Right lobe of liver (tissue), 6 donors: ENCODE data around the gene GDPD5. TPM values are rescaled to one million over a fixed set of nuclear protein-coding genes. Genes with fewer than 3 reads are reported as not detected.

Source experiments
- ATAC-seq, 4 donors: fragments of 200-7000 bp; cut with Tn5 transposase; one replicate each; pipeline ENCODE4 v1.9.1; 2020; ENCODE audit warnings: mild to moderate bottlenecking in 4 of 4, moderate library complexity in 4 of 4
- DNase-seq, 3 donors: peaks; one replicate each; pipeline ENCODE4 v3.0.0-alpha.2; 2020
- H3K27ac ChIP-seq, 3 donors: fragments of 200-600 bp; one replicate each; pipeline ENCODE4 v1.8.0; 2022
- H3K27me3 ChIP-seq, 2 donors: fragments of 200-600 bp; one replicate each; pipeline ENCODE4 v1.8.0; 2022
- H3K36me3 ChIP-seq, 4 donors: fragments of 200-600 bp; sonication (generic) in 1 of 4; one replicate each; pipeline versions ENCODE4 v1.5.1 to v1.8.0; 2017 to 2022; ENCODE audit warnings: control low read depth in 1 of 4
- H3K4me1 ChIP-seq, 4 donors: fragments of 200-600 bp; sonication (generic) in 1 of 4; one replicate each; pipeline versions ENCODE4 v1.5.1 to v1.8.0; 2017 to 2022; ENCODE audit warnings: control low read depth in 1 of 4
- H3K4me3 ChIP-seq, 3 donors: fragments of 200-600 bp; one replicate each; pipeline ENCODE4 v1.8.0; 2022
- H3K9me3 ChIP-seq, 4 donors: fragments of 200-600 bp; sonication (generic) in 1 of 4; one replicate each; pipeline versions ENCODE4 v1.5.1 to v1.8.0; 2017 to 2022; ENCODE audit warnings: control low read depth in 1 of 4
- POLR2A ChIP-seq: fragments of 450-650 bp; IDR thresholded peaks from one replicate; pipeline ENCODE4 v1.6.1; 2017; ENCODE audit warnings: antibody characterized with exemption, mild to moderate bottlenecking
- WGBS: methylation state at CpG from one replicate; pipeline ENCODE4 v1.1.6; 2018; ENCODE audit warnings: low coverage, low lambda C conversion rate; ENCODE audit not compliant: insufficient coverage; ENCODE audit errors: missing lambda C conversion rate; 5-methylcytosine and 5-hydroxymethylcytosine counted together
- intact Hi-C, 2 donors: fragments of 100-400 bp; cut with DNase I; formaldehyde crosslinking; loops; one replicate each; pipeline versions ENCODE4 v1.11.2 to v1.14.1; 2022
- total RNA-seq, 6 experiments: library from RNA; depleted of rRNA in 2 of 6; stranded (reverse); fragments of >200 nt in 2 of 6; fragmentation: NEBNext Ultra II Directional in 3 of 6; extraction: Animal tissue kit (Norgen Biotek cat#: 25700) in 3 of 6; gene quantifications; one replicate each; pipeline versions ENCODE4 v1.1.0 to v1.2.4, GENCODE V29; 2016 to 2023
- TF ChIP-seq, protein P1 (sequence below), 4 donors: fragments of 200-600 bp in 3 of 4; fragments of 450-650 bp in 1 of 4; IDR thresholded peaks; one replicate each; pipeline versions ENCODE4 v1.5.1 to v1.8.0; 2016 to 2022; ENCODE audit warnings: antibody characterized with exemption in 4 of 4, mild to moderate bottlenecking in 2 of 4
- donor health status: DM: no; HTN: yes; CAD: no.
- donor health status: DM: no; HTN: no; CAD: no.
- donor health status: DM: no; HTN: no; CAD: no.
- donor health status: DM: no; HTN: yes; CAD: no.
- donor health status: DM: no; HTN: yes; CAD: no.

The GDPD5 gene
- total RNA-seq, 6 experiments from 2014 or later = 2.0 to 10.7 (median 4.1) TPM

DNA sequence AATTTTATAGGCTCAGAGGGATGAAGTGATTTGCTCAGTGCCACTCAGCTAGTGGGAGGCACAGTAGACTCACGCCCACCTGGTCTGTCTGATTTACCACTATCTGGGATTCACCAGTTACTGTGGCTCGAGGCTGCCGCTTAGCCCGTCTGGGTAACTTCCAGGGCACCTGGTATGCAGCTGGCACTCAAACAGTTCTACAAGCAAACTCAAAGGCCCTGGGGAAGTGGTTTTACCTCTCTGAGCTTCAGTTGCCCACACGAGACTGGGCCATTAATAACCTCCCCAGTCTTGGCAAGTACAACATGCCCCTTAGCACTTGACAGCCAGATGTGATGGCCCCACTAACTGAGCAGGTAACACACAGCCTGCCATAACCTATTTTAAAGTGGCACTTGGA lies 2.6 kb downstream of the GDPD5 start:
- no peaks in the 10 kb centered on the region for H3K9me3 ChIP-seq
- intact Hi-C loops = no loop called here
- ATAC-seq = no peak
- TF ChIP-seq, protein P1, sequence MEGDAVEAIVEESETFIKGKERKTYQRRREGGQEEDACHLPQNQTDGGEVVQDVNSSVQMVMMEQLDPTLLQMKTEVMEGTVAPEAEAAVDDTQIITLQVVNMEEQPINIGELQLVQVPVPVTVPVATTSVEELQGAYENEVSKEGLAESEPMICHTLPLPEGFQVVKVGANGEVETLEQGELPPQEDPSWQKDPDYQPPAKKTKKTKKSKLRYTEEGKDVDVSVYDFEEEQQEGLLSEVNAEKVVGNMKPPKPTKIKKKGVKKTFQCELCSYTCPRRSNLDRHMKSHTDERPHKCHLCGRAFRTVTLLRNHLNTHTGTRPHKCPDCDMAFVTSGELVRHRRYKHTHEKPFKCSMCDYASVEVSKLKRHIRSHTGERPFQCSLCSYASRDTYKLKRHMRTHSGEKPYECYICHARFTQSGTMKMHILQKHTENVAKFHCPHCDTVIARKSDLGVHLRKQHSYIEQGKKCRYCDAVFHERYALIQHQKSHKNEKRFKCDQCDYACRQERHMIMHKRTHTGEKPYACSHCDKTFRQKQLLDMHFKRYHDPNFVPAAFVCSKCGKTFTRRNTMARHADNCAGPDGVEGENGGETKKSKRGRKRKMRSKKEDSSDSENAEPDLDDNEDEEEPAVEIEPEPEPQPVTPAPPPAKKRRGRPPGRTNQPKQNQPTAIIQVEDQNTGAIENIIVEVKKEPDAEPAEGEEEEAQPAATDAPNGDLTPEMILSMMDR (IDR thresholded peaks at IDR 0.05) = no peak
- TF ChIP-seq POLR2A = no peak
- DNase-seq = no peak
- H3K4me3 ChIP-seq = no peak overlapping the region
- no peaks in the 10 kb centered on the region for H3K36me3 ChIP-seq
- H3K4me1 ChIP-seq = peaks cover 0 to 10% (median 4%) of the 10 kb centered on the region in 4 donors
- no peaks in the 10 kb centered on the region for H3K27me3 ChIP-seq
- WGBS = 100% methylated on average over 1 of the region's 5 CpGs
- H3K27ac ChIP-seq = no peak overlapping the region

DNA sequence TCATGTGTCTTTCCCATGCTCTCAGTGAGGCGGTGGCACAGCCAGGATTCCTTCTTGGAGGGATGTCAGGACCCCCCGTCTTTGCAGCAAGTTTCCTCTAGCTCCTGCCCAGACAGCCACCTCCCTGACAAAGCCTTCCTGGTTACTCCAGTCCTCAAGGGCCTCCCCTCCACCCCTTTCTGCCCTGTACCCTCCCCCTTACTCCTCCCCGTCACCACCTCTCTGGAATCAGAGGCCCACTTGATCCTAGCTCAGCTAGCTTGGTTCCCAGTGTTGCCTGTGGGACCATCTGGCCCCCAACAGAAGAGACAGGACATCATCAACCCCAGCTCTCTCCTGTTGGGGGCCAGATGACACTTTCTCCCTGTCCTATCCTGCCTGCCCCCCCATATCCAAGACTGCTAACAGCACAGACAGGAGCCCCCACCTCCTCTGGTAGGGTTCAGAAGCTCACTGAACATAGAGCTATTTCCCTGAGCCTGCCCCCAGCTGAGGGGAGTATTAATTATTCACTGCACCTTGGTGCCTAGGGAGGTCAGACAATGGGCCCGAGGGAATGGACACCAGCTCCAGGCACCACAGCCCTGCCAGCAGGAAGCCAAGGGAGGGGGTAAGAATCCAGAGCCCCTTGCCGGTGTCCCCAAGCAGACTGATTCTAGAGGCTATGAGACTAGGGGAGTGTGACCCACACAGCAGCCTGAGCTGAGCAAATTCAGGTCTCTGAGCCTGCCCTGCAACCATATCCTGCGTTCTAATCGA lies 3.3 kb downstream of the GDPD5 start:
- intact Hi-C loops = no loop called here
- H3K9me3 ChIP-seq = no peaks in the 10 kb centered on the region
- TF ChIP-seq, protein P1 (IDR thresholded peaks at IDR 0.05) = no peak
- TF ChIP-seq POLR2A = no peak
- DNase-seq = no peak
- H3K4me1 ChIP-seq = peaks cover 0 to 10% (median 4%) of the 10 kb centered on the region in 4 donors
- H3K4me3 ChIP-seq = no peak overlapping the region
- 83% methylated on average over 2 of the region's 7 CpGs for WGBS
- no peak for ATAC-seq
- H3K36me3 ChIP-seq = no peaks in the 10 kb centered on the region
- no peaks in the 10 kb centered on the region for H3K27me3 ChIP-seq
- H3K27ac ChIP-seq = no peak overlapping the region

DNA sequence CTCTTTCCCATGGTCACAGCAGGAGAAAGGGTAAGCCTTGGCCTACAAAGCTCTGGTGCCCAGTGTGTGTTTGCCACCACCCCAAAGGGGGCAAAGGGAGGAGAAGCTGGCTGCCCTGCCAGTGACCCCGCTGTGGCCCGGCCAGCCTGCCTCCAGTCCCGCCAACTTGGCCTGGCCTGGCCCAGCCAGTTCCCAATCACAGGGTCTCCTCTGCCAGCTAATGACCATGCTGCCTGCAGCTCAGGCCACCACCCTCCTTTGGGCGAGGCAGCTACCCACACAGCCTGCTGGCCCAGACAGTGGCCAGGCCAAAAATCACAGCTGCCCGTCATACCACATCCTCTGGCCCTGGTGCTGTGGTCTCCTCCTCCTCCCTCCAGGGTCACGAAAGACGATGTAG lies 5.1 kb downstream of the GDPD5 start:
- H3K9me3 ChIP-seq = no peaks in the 10 kb centered on the region
- peak in 2 of 3 donors; percentile 83 to 90 for DNase-seq
- ATAC-seq = peak; percentile 30 to 90 (median 80)
- no peak overlapping the region for H3K27ac ChIP-seq
- WGBS = 80% methylated on average over 1 of the region's 7 CpGs
- no peaks in the 10 kb centered on the region for H3K27me3 ChIP-seq
- TF ChIP-seq, protein P1 (IDR thresholded peaks at IDR 0.05) = no peak
- TF ChIP-seq POLR2A = no peak
- intact Hi-C loops = no loop called here
- no peak overlapping the region for H3K4me3 ChIP-seq
- no peaks in the 10 kb centered on the region for H3K36me3 ChIP-seq
- peaks cover 0 to 10% (median 4%) of the 10 kb centered on the region in 4 donors for H3K4me1 ChIP-seq

DNA sequence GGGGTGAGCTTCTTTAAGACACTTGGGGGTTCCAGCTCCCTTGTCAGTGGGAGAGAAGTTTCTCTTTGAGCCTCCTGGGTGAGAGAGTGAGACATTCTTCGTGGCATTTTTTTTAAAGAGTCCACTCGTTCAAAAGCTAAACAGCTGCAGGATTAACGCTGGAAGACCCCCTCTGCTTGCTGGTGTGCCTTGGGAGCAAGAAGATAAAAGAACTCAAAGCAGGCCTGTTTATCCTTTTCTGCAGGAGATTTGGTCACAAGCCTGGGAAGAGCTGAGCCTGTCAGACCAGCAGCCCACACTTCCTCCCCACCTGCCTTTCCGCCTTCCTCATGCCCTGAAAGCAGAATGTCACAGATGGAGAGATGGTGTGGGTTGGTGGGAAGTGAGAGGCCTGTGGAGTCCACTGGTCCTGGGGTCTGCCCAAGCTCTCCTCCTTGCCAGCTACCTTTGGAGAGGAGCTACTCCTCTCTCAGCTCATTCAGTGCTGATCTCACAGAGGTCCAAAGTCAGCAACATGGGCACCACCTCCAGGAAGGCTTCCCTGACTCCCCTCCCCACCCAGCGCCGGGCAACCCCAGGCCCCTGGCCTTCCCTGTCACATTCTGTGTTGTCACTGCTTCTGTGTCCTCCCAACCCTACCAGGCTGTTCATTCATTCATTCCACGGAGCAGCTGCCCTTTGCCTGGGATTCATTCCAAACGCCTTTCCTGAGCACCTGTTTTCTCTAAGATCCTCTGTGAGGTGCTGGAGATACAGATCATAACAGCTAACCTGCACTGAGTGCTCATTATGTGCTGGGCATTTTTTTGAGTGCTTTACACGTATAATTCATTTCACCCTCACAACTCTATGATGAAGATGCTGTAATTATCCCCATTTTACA lies 6.7 kb downstream of the GDPD5 start:
- intact Hi-C loops = no loop called here
- ATAC-seq = no peak
- DNase-seq = no peak
- H3K4me3 ChIP-seq = no peak overlapping the region
- 74% methylated on average over 9 of the region's 9 CpGs for WGBS
- H3K4me1 ChIP-seq = peaks cover 0 to 10% (median 2%) of the 10 kb centered on the region in 4 donors
- TF ChIP-seq POLR2A = no peak
- TF ChIP-seq, protein P1 (IDR thresholded peaks at IDR 0.05) = no peak
- no peaks in the 10 kb centered on the region for H3K9me3 ChIP-seq
- H3K27me3 ChIP-seq = no peaks in the 10 kb centered on the region
- no peak overlapping the region for H3K27ac ChIP-seq
- no peaks in the 10 kb centered on the region for H3K36me3 ChIP-seq
